ENCODE data around the gene LRRC3.

The LRRC3 gene

DNA sequence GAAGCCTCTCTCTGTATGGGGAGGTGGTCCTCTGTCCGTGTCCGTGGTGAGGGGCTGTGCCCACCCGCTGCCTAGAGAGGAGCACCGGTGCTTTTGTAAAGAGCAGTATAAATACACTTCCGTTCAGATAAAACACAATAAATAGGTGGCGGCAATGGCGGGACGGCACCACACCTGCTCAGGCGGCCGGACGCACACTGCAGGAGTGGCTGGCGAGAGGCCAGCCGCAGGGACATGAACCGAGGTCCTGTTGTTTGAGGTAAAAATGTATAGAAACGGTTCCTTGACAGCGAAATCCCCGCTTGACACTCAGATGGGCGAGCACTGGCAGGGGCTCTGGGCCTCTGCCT lies 43.9 kb downstream of the LRRC3 start:
- no peaks in the 10 kb centered on the region for H3K9me3 ChIP-seq (ENCODE audit: low read length)
- no peaks in the 10 kb centered on the region for H3K4me1 ChIP-seq (ENCODE audit: insufficient read depth, low read length, severe bottlenecking)
- H3K36me3 ChIP-seq (ENCODE audit: insufficient read depth, low read length) = no peaks in the 10 kb centered on the region
- H4K20me1 ChIP-seq (ENCODE audit: insufficient read depth, low read length) = no peaks in the 10 kb centered on the region
- H3K4me3 ChIP-seq (ENCODE audit: low read depth, low read length, poor library complexity, severe bottlenecking) = no peak overlapping the region
- no peaks in the 10 kb centered on the region for H3K9me2 ChIP-seq (ENCODE audit: low read depth, low read length)
- H3K79me2 ChIP-seq (ENCODE audit: insufficient read depth, low read length) = no peaks in the 10 kb centered on the region
- TF ChIP-seq EZH2 (IDR thresholded peaks at IDR 0.05; ENCODE audit: borderline replicate concordance, low read length) = no peak
- TF ChIP-seq, protein P1, sequence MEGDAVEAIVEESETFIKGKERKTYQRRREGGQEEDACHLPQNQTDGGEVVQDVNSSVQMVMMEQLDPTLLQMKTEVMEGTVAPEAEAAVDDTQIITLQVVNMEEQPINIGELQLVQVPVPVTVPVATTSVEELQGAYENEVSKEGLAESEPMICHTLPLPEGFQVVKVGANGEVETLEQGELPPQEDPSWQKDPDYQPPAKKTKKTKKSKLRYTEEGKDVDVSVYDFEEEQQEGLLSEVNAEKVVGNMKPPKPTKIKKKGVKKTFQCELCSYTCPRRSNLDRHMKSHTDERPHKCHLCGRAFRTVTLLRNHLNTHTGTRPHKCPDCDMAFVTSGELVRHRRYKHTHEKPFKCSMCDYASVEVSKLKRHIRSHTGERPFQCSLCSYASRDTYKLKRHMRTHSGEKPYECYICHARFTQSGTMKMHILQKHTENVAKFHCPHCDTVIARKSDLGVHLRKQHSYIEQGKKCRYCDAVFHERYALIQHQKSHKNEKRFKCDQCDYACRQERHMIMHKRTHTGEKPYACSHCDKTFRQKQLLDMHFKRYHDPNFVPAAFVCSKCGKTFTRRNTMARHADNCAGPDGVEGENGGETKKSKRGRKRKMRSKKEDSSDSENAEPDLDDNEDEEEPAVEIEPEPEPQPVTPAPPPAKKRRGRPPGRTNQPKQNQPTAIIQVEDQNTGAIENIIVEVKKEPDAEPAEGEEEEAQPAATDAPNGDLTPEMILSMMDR (IDR thresholded peaks at IDR 0.05; ENCODE audit: low read length) = no peak
- no peak overlapping the region for H3K9ac ChIP-seq (ENCODE audit: low read length)
- peaks cover 4% of the 10 kb centered on the region; the same call in 1 of the 2 replicates for H3K27me3 ChIP-seq (ENCODE audit: insufficient read depth, low read length)
- no peaks in the 10 kb centered on the region for H3F3A ChIP-seq (ENCODE audit: insufficient read depth, low read length)
- no peak overlapping the region for H2AFZ ChIP-seq (ENCODE audit: low read length)
- H3K27ac ChIP-seq (ENCODE audit: low read depth, low read length, poor library complexity, severe bottlenecking) = no peak overlapping the region
- H3K4me2 ChIP-seq (ENCODE audit: low read length) = no peak overlapping the region

DNA sequence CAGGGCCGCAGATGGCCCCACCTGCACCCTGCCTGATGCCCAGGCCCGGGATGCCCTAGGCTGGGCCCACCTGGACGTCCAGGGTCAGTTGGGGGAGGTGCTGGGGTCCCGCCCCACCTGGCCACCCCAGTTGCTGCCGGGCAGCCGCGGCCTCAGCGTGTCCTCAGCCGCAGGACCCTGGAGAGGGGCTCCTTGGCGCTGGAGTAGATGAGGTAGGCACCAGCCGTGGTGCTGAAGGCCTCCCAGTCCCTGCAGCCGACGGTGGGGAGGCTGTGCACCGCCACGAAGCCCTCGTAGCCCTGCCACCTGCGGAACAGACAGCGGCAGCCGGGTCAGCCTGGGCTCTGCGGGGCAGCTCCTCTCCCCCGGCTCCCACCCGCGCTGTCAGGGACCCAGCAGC lies 44.3 kb downstream of the LRRC3 start:
- Histone ChIP-seq H3K4me2 (ENCODE audit: low read length) (no peak overlapping the region), H3K4me1 (ENCODE audit: insufficient read depth, low read length, severe bottlenecking) (no peaks in the 10 kb centered on the region), H3K27ac (ENCODE audit: low read depth, low read length, poor library complexity, severe bottlenecking) (no peak overlapping the region), H3K79me2 (ENCODE audit: insufficient read depth, low read length) (no peaks in the 10 kb centered on the region), H3K4me3 (ENCODE audit: low read depth, low read length, poor library complexity, severe bottlenecking) (no peak overlapping the region), H4K20me1 (ENCODE audit: insufficient read depth, low read length) (no peaks in the 10 kb centered on the region), H3K9me3 (ENCODE audit: low read length) (no peaks in the 10 kb centered on the region), H3K27me3 (ENCODE audit: insufficient read depth, low read length) (peaks cover 4% of the 10 kb centered on the region; the same call in 1 of the 2 replicates), H3K9me2 (ENCODE audit: low read depth, low read length) (no peaks in the 10 kb centered on the region), H3K36me3 (ENCODE audit: insufficient read depth, low read length) (no peaks in the 10 kb centered on the region), H3F3A (ENCODE audit: insufficient read depth, low read length) (no peaks in the 10 kb centered on the region), H3K9ac (ENCODE audit: low read length) (no peak overlapping the region), H2AFZ (ENCODE audit: low read length) (no peak overlapping the region)
- no peak for TF ChIP-seq EZH2 (IDR thresholded peaks at IDR 0.05; ENCODE audit: borderline replicate concordance, low read length)
- TF ChIP-seq, protein P1 (IDR thresholded peaks at IDR 0.05; ENCODE audit: low read length) = no peak

DNA sequence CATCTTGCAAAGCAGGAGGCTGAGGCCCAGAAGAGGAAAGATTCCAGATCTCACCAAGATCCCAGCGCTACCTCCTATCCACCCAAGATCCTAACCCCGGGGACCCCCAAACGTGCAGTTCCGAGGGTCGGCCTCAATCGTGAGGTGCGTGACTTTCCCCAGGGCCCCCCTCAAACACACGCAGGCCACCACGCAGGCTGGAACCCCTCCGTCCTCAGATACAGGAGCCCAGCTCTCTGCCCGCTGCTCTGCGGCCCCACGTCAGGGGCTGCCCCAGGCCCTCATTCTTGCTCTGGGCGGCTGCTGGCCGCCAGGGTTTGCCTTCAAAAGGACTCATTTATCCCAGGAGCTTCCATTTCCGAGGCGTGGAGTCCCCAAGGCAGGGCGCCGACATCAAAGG lies 44.8 kb downstream of the LRRC3 start:
- no peaks in the 10 kb centered on the region for H3K4me1 ChIP-seq (ENCODE audit: insufficient read depth, low read length, severe bottlenecking)
- no peaks in the 10 kb centered on the region for H3K9me2 ChIP-seq (ENCODE audit: low read depth, low read length)
- no peak overlapping the region for H3K27ac ChIP-seq (ENCODE audit: low read depth, low read length, poor library complexity, severe bottlenecking)
- H4K20me1 ChIP-seq (ENCODE audit: insufficient read depth, low read length) = no peaks in the 10 kb centered on the region
- no peaks in the 10 kb centered on the region for H3F3A ChIP-seq (ENCODE audit: insufficient read depth, low read length)
- no peaks in the 10 kb centered on the region for H3K9me3 ChIP-seq (ENCODE audit: low read length)
- no peaks in the 10 kb centered on the region for H3K79me2 ChIP-seq (ENCODE audit: insufficient read depth, low read length)
- no peak overlapping the region for H3K4me3 ChIP-seq (ENCODE audit: low read depth, low read length, poor library complexity, severe bottlenecking)
- no peak overlapping the region for H3K9ac ChIP-seq (ENCODE audit: low read length)
- H2AFZ ChIP-seq (ENCODE audit: low read length) = no peak overlapping the region
- no peak overlapping the region for H3K4me2 ChIP-seq (ENCODE audit: low read length)
- H3K27me3 ChIP-seq (ENCODE audit: insufficient read depth, low read length) = 0 out of 2 replicates have a peak, but pooled peaks cover 4% of the 10 kb centered on the region
- no peaks in the 10 kb centered on the region for H3K36me3 ChIP-seq (ENCODE audit: insufficient read depth, low read length)
- no peak for TF ChIP-seq EZH2 (IDR thresholded peaks at IDR 0.05; ENCODE audit: borderline replicate concordance, low read length)
- TF ChIP-seq, protein P1 (IDR thresholded peaks at IDR 0.05; ENCODE audit: low read length) = no peak
